ENCODE data around the gene VTCN1. TPM values are rescaled to one million over a fixed set of nuclear protein-coding genes. Genes with fewer than 3 reads are reported as not detected.

The VTCN1 gene
- total and polyA plus RNA-seq, 2 of the 8 experiments (the other 6 are each of a cell fraction or from before 2014, with no cell fraction given), result 0.32 TPM; not detected in 1

- ChIA-PET CTCF (ENCODE audit: partially characterized antibody) (interaction anchor here (0.6 to 2.6 kb wide), 4 partner anchors 11 to 123 kb away, joined by 3 to 14 read pairs (median 7); no protein-coding TSS in a partner anchor), POLR2A (ENCODE audit: partially characterized antibody) (no interaction called here)
- no peaks in the 10 kb centered on the region for H4K20me1 ChIP-seq (replicated peaks in 1 of 2; ENCODE audit: control insufficient read depth in 1 of 2, insufficient read depth in 2 of 2, low read length in 2 of 2)
- H4K5ac ChIP-seq (ENCODE audit: insufficient read length, low read depth, low read length), result no peak overlapping the region
- H3K27ac ChIP-seq (ENCODE audit: low read depth, low read length), result no peak overlapping the region
- H2AK5ac ChIP-seq (ENCODE audit: low read depth, low read length), result no peak overlapping the region
- no peaks in the 10 kb centered on the region for H3K27me3 ChIP-seq (replicated peaks in 1 of 4; ENCODE audit: control insufficient read depth in 3 of 4, extremely low read depth in 1 of 4, insufficient read depth in 3 of 4, low read length in 3 of 4)
- TF ChIP-seq TBP (IDR thresholded peaks at IDR 0.05; ENCODE audit: low read depth, low read length), result no peak
- no peak for TF ChIP-seq KDM4A (IDR thresholded peaks at IDR 0.05; ENCODE audit: low read depth, low read length, severe bottlenecking)
- no peak for TF ChIP-seq ASH2L (IDR thresholded peaks at IDR 0.05; ENCODE audit: low read length)
- TF ChIP-seq SP1 (IDR thresholded peaks at IDR 0.05; ENCODE audit: low read depth, low read length), result no peak
- no peak for TF ChIP-seq BCL11A (IDR thresholded peaks at IDR 0.05; ENCODE audit: low read depth in 2 of 2, low read length in 2 of 2)
- no peak for TF ChIP-seq ZNF274 (IDR thresholded peaks at IDR 0.05; ENCODE audit: borderline replicate concordance, extremely low read depth, low read length)
- TF ChIP-seq SP2 (IDR thresholded peaks at IDR 0.05; ENCODE audit: low read length), result no peak
- no peak for TF ChIP-seq SIN3A (conservative IDR thresholded peaks at IDR 0.05 in 1 of 2, IDR thresholded peaks at IDR 0.05 in 1 of 2; ENCODE audit: low read depth in 1 of 2, low read length in 2 of 2)
- no peak for TF ChIP-seq FOSL1 (IDR thresholded peaks at IDR 0.05; ENCODE audit: insufficient read depth, low read depth, low read length)
- no peak for TF ChIP-seq SP4 (IDR thresholded peaks at IDR 0.05; ENCODE audit: low read length)
- TF ChIP-seq RAD21 (IDR thresholded peaks at IDR 0.05 in 1 of 2, conservative IDR thresholded peaks at IDR 0.05 in 1 of 2; ENCODE audit: low read depth in 2 of 2, low read length in 2 of 2), result no peak
- no peak for TF ChIP-seq YY1 (IDR thresholded peaks at IDR 0.05; ENCODE audit: low read depth, low read length)
- no peak for TF ChIP-seq CREB1 (IDR thresholded peaks at IDR 0.05)
- TF ChIP-seq TCF12 (IDR thresholded peaks at IDR 0.05; ENCODE audit: low read depth, low read length), result no peak
- TF ChIP-seq JUND (IDR thresholded peaks at IDR 0.05; ENCODE audit: low read length), result no peak
- no peak for TF ChIP-seq SIRT6 (IDR thresholded peaks at IDR 0.05; ENCODE audit: low read length)
- no peak for DNase-seq (ENCODE audit: low read depth in 1 of 2, low spot score in 2 of 2)
- no peaks in the 10 kb centered on the region for H3K23me2 ChIP-seq (ENCODE audit: low read depth, low read length)
- H2BK5ac ChIP-seq (ENCODE audit: low read depth, low read length), result no peak overlapping the region
- no peak overlapping the region for H4K91ac ChIP-seq (replicated peaks; ENCODE audit: insufficient read length, low read length)
- H3K9me3 ChIP-seq (ENCODE audit: insufficient read depth in 2 of 2, low read depth in 1 of 2, low read length in 1 of 2), result no peaks in the 10 kb centered on the region
- H3K4me2 ChIP-seq (ENCODE audit: insufficient read depth in 1 of 2, low read depth in 2 of 2, low read length in 2 of 2), result no peak overlapping the region
- no peak overlapping the region for H3K23ac ChIP-seq (ENCODE audit: insufficient read length)
- no peak overlapping the region for H4K8ac ChIP-seq (ENCODE audit: extremely low read depth, insufficient read depth, low read length)
- no peak overlapping the region for H2BK15ac ChIP-seq (ENCODE audit: low read length)
- no peak overlapping the region for H3K14ac ChIP-seq (ENCODE audit: insufficient read length)
- H3K4ac ChIP-seq (replicated peaks; ENCODE audit: insufficient read length, low read depth, low read length), result no peak overlapping the region
- no peaks in the 10 kb centered on the region for H3K79me1 ChIP-seq (ENCODE audit: low read depth, low read length)
- 87% methylated on average over 1 of the region's 1 CpG; no CpG with 5 or more reads in 1 of the 2 experiments for WGBS, 2 experiments (ENCODE audit: extremely low coverage in 1 of 2, insufficient coverage in 1 of 2, insufficient read length in 1 of 2, insufficient replicate concordance in 2 of 2, low coverage in 1 of 2, low lambda C conversion rate in 2 of 2, missing lambda C conversion rate in 1 of 2)
- no peak overlapping the region for H2BK120ac ChIP-seq (replicated peaks; ENCODE audit: low read depth, low read length)
- FAIRE-seq, result no peak
- H3K56ac ChIP-seq (replicated peaks; ENCODE audit: insufficient read length, low read depth, low read length), result no peak overlapping the region
- H2AFZ ChIP-seq (ENCODE audit: low read length), result no peak overlapping the region
- H3K79me2 ChIP-seq (ENCODE audit: control insufficient read depth in 1 of 2, insufficient read depth in 2 of 2, low read length in 2 of 2), result no peaks in the 10 kb centered on the region
- H3K36me3 ChIP-seq (ENCODE audit: control insufficient read depth in 2 of 4, insufficient read depth in 4 of 4, low read length in 3 of 4), result no peaks in the 10 kb centered on the region
- no peak overlapping the region for H3K18ac ChIP-seq (ENCODE audit: extremely low read depth, low read length)
- no peak overlapping the region for H3K9ac ChIP-seq (replicated peaks in 1 of 4; ENCODE audit: extremely low read depth in 1 of 4, low read depth in 3 of 4, low read length in 3 of 4)
- no peak overlapping the region for H2BK20ac ChIP-seq (ENCODE audit: low read length)
- no peak overlapping the region for H3K4me3 ChIP-seq (ENCODE audit: extremely low read depth in 1 of 4, insufficient read depth in 2 of 4, low read depth in 3 of 4, low read length in 4 of 4)
- peaks cover 0 to 4% (median 2%) of the 10 kb centered on the region in 4 experiments; a peak in 2 of 7 replicates for H3K4me1 ChIP-seq (replicated peaks in 1 of 4; ENCODE audit: control insufficient read depth in 3 of 4, insufficient read depth in 4 of 4, low read length in 3 of 4)
- no peak overlapping the region for H2BK12ac ChIP-seq (ENCODE audit: low read depth, low read length)
These were observed 48.8 kb downstream of the VTCN1 start for GRCh38 chr1:117161887-117162286.

Measured in H1 (cell line).